GM04503 (cell line): ENCODE measurements around the gene VSIG10L2.
A peak's percentile ranks its signal among the peaks of the same experiment; 100 is the strongest.
"Not testable (repeated sequence)": the region's sequence is repeated elsewhere in the genome, so short reads cannot be mapped to it uniquely, and the experiment has no call there.

Source experiments
- DNase-seq: peaks from one replicate; pipeline ENCODE4 v3.0.0-alpha.2; 2012; ENCODE audit warnings: low read depth

Gene VSIG10L2

GRCh38 chr11:125967515-125967914 lies 21.7 kb downstream of the VSIG10L2 start:
- no peak for DNase-seq

GRCh38 chr11:125968354-125968753 lies 22.5 kb downstream of the VSIG10L2 start:
- DNase-seq: no peak

GRCh38 chr11:125971618-125972017 lies 25.8 kb downstream of the VSIG10L2 start:
- no peak for DNase-seq

GRCh38 chr11:125974284-125974683 lies 28.4 kb downstream of the VSIG10L2 start:
- DNase-seq: no peak

GRCh38 chr11:125975634-125976033 lies 29.8 kb downstream of the VSIG10L2 start:
- no peak for DNase-seq

GRCh38 chr11:125976156-125976555 lies 30.3 kb downstream of the VSIG10L2 start:
- no peak for DNase-seq

GRCh38 chr11:125977333-125977732 lies 31.5 kb downstream of the VSIG10L2 start:
- DNase-seq: no peak

GRCh38 chr11:125978181-125978716 lies 32.4 kb downstream of the VSIG10L2 start:
- DNase-seq: no peak

GRCh38 chr11:125978778-125979407 lies 33.0 kb downstream of the VSIG10L2 start:
- no peak for DNase-seq

- no peak for DNase-seq
These were observed 33.7 kb downstream of the VSIG10L2 start for GRCh38 chr11:125979511-125979910.

GRCh38 chr11:125980436-125980835 lies 34.6 kb downstream of the VSIG10L2 start:
- DNase-seq: no peak

- no peak for DNase-seq
These were observed 36.5 kb downstream of the VSIG10L2 start for GRCh38 chr11:125982348-125982730.

- DNase-seq: not testable (repeated sequence)
These were observed 40.1 kb downstream of the VSIG10L2 start for GRCh38 chr11:125985956-125986355.

GRCh38 chr11:125987066-125987641 lies 41.3 kb downstream of the VSIG10L2 start:
- no peak for DNase-seq

- peak; percentile 13 for DNase-seq
These were observed 44.4 kb downstream of the VSIG10L2 start for GRCh38 chr11:125990244-125990643.

- no peak for DNase-seq
These were observed 47.0 kb downstream of the VSIG10L2 start for GRCh38 chr11:125992893-125993292.

GRCh38 chr11:125994509-125994908 lies 48.7 kb downstream of the VSIG10L2 start:
- DNase-seq: no peak

- no peak for DNase-seq
These were observed 49.5 kb downstream of the VSIG10L2 start for GRCh38 chr11:125995313-125995712.

GRCh38 chr11:125998267-125998666 lies 52.4 kb downstream of the VSIG10L2 start:
- DNase-seq: no peak

GRCh38 chr11:125999234-125999880 lies 53.5 kb downstream of the VSIG10L2 start:
- DNase-seq: no peak

GRCh38 chr11:126002181-126002580 lies 56.3 kb downstream of the VSIG10L2 start:
- DNase-seq: no peak
